K562 treated with DMSO at 1 percent for 4 hours (cell line): ENCODE measurements around the gene MIX23. TPM values are rescaled to one million over a fixed set of nuclear protein-coding genes. Genes with fewer than 3 reads are reported as not detected.

Source experiments
- total RNA-seq: library from RNA; unstranded; fragments of 300-600 nt; gene quantifications from 2 replicates; pipeline ENCODE4 v1.2.3, GENCODE V29; 2022; ENCODE audit not compliant: insufficient read depth

The MIX23 gene
- total RNA-seq, result 8.4 and 22.2 TPM in 2 replicates

DNA sequence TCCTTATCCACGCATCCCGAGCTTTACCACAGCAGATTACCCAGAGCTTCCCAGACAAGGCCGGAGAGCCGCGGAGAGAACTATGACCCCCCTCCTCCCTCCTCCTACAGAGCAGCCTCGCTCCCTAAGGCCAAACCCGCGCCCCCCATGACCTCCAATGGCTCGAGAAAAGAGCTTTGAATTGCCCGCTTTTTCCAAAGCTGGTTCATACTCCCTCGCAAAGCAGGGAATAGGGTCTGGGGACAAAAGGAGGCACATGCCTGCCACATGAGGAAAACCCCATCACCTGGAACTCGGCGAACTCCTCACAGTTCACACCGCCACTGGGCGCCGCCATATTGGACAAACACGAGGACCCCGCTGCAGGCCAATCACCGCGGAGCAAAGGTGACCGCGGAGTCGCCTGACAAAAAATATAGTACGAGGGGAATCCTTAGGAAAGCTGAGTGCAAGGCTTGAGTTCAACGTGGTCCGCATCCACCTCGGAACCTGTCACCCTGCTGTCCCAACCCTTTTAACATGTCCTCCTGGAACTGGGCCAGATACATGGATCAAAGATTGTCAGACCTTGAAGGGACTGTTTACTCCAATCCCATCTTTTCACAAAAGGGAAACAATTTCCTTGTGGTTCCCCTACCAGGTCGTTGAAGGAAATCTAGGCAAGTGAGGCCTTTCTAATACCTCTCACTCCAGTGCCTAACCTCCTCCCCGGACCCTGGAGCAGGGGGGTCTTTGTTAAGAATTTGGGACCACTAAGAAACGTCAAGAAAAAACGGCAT is at the start of gene MIX23:
TSS of gene MIX23 (minus strand) at position 344 of the 779 bp plus-strand sequence. CDS start at position 337, 7 bp downstream.

DNA sequence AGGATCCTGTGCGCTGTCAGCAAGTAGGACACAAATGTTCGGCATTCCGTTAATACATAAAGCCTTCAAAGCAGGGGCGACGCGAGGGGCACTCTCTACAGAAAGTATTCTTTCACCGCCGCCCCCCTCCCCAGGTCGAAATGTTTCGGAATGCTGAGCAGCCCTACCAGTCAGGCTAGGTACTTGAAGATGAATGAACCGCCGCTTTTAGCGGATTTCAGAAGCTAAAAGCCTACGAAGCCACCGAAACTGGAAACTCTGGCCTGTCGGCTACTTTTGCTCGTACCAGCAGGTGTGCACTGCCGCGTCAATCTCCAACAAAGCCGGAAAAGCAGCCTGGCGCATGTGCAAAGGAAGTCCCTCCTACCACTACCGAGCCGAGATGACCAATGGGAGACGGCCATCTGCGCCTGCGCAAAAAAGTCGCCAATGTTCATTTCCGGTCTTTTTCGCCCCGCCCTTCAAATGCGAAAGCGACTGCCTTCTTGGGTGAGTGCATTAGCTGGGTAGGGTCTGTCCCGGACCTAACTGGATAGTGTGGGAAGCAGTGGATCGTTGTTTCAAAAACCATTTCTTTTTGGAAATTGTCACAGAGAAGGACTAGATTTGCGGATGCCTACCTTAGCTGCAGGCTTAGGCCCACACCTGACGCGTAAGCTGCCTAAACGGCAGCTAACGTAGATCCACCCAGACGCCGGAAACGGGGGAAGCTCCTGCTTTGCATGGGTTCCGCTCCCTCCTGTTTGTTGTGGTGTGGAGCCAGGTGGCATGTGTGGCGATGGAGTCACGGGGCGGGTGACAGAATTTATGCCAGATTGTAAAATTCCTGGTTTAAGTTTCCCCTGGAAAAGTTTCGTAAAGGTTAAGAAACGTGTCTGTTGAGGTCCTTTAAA is 33.0 kb upstream of the MIX23 start, which contains the start of gene WDR5B:
TSS of gene WDR5B (minus strand) at position 301 of the 893 bp plus-strand sequence. CDS start 534 bp downstream, outside the sequence.

DNA sequence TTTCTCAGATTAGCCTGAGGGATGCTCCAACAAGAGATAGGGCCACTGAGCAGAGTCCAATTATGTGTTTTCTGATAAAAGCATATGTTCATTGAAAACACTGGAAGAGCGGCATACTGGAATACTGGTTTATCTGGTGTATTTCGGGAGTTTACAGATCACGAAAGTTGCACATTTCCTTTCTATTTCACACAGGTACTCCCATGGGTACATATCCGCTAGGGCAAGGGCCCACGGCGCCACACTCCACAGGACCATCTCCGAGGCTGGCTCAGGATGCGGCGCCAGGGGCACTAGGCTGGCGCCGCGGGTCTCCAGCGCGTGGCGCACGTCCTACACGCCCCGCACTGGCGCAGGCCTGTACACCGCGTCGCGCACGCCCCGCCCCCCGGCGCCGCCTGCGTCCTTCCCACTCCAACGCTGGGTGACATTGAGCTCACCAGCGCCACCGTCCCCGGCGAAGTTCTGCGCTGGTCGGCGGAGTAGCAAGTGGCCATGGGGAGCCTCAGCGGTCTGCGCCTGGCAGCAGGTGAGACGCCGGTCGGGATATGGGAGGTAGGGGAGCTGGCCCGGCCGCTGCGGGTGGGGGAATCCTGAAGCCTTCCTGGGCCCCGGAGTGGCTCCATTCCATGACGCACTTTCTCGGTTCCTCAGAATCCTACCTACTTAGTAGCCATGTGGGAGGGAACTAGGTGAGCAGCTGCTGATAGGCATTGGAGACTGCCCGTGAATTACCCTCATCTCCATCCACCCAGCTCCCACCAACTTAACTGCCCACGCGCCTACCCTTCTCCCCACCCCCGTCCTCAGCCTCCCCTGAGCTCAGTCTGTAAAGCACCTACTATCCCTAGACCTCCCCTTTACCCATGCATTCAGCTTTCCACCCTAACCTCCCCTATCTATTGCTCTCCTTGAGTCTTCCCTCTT is 1.0 kb upstream of the MIX23 start, which contains the start of gene FAM162A:
TSS of gene FAM162A (plus strand) at position 412 of the 927 bp plus-strand sequence. CDS start at position 496, 84 bp downstream.

DNA sequence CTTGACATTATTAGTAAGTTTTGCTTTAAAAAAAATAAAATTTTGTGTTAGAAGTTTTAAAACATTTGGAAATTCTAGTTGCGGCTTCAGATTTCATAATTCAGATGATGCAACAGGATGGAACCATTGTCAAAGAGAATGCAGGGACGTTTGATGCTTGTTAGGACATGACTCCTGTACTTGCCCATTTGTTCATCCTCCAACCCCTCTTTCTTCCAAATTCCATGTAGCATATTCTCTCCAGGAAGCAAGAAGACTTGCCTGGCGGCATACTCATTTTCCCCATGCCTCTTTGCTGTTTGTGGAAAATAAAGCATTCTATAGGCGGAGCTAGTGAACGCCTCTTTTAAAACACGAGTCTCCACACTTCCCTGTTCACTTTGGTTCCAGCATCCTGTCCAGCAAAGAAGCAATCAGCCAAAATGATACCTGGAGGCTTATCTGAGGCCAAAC is 58.1 kb downstream of the MIX23 start, which contains the start of gene CSTA:
TSS of gene CSTA (plus strand) at position 378 of the 453 bp plus-strand sequence. CDS start at position 423, 45 bp downstream.

Other genes starting within 250 kb of the MIX23 start
- not detected in 2 replicates for gene CASR, start 199.6 kb downstream of the MIX23 start, total RNA-seq
- 3.8 and 5.9 TPM in 2 replicates for gene CSTA, start 58.0 kb downstream of the MIX23 start, total RNA-seq
- 6.8 and 10.0 TPM in 2 replicates for gene FAM162A, start 951 bp upstream of the MIX23 start, total RNA-seq
- gene WDR5B, start 32.8 kb upstream of the MIX23 start, total RNA-seq, result 0.56 and 0.95 TPM in 2 replicates
- gene KPNA1, start 131.7 kb upstream of the MIX23 start, total RNA-seq, result 15.1 and 15.7 TPM in 2 replicates
- 3.8 and 4.7 TPM in 2 replicates for gene PARP9, start 181.1 kb upstream of the MIX23 start, total RNA-seq
- gene DTX3L, start 181.1 kb upstream of the MIX23 start, total RNA-seq, result 4.9 and 5.2 TPM in 2 replicates
- gene PARP15, start 194.4 kb upstream of the MIX23 start, total RNA-seq, result not detected in 2 replicates